ENCODE results near the gene CYTH1.

CYTH1 gene

GRCh38 chr17:78645421-78646295 is 136.4 kb downstream of the CYTH1 start:
- Histone ChIP-seq H3K9me3 (ENCODE audit: control insufficient read depth, low read length) (no peaks in the 10 kb centered on the region), H3K4me3 (ENCODE audit: low read depth, low read length) (no peak overlapping the region), H2AFZ (no peak overlapping the region), H3K4me2 (ENCODE audit: low read length) (no peak overlapping the region), H3K79me2 (no peaks in the 10 kb centered on the region), H3K9ac (no peak overlapping the region), H3K36me3 (ENCODE audit: control insufficient read depth, insufficient read depth, low read length) (no peaks in the 10 kb centered on the region), H3K4me1 (no peaks in the 10 kb centered on the region), H3K27me3 (ENCODE audit: control insufficient read depth, insufficient read depth, low read length) (no peaks in the 10 kb centered on the region), H3K27ac (peak overlapping the region; percentile 58)
- TF ChIP-seq, protein P1, sequence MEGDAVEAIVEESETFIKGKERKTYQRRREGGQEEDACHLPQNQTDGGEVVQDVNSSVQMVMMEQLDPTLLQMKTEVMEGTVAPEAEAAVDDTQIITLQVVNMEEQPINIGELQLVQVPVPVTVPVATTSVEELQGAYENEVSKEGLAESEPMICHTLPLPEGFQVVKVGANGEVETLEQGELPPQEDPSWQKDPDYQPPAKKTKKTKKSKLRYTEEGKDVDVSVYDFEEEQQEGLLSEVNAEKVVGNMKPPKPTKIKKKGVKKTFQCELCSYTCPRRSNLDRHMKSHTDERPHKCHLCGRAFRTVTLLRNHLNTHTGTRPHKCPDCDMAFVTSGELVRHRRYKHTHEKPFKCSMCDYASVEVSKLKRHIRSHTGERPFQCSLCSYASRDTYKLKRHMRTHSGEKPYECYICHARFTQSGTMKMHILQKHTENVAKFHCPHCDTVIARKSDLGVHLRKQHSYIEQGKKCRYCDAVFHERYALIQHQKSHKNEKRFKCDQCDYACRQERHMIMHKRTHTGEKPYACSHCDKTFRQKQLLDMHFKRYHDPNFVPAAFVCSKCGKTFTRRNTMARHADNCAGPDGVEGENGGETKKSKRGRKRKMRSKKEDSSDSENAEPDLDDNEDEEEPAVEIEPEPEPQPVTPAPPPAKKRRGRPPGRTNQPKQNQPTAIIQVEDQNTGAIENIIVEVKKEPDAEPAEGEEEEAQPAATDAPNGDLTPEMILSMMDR (IDR thresholded peaks at IDR 0.05), result no peak

- Histone ChIP-seq H3K36me3 (ENCODE audit: control insufficient read depth, insufficient read depth, low read length) (no peaks in the 10 kb centered on the region), H3K4me1 (no peaks in the 10 kb centered on the region), H3K79me2 (no peaks in the 10 kb centered on the region), H3K4me3 (ENCODE audit: low read depth, low read length) (no peak overlapping the region), H3K4me2 (ENCODE audit: low read length) (no peak overlapping the region), H2AFZ (no peak overlapping the region), H3K27ac (peak overlapping the region; percentile 44), H3K9ac (no peak overlapping the region), H3K27me3 (ENCODE audit: control insufficient read depth, insufficient read depth, low read length) (no peaks in the 10 kb centered on the region), H3K9me3 (ENCODE audit: control insufficient read depth, low read length) (no peaks in the 10 kb centered on the region)
- TF ChIP-seq, protein P1 (IDR thresholded peaks at IDR 0.05), result no peak
These were observed 137.1 kb downstream of the CYTH1 start for GRCh38 chr17:78644931-78645351.

GRCh38 chr17:78644224-78644623 is 137.8 kb downstream of the CYTH1 start:
- no peak overlapping the region for H3K4me3 ChIP-seq (ENCODE audit: low read depth, low read length)
- no peak overlapping the region for H3K27ac ChIP-seq
- no peak overlapping the region for H2AFZ ChIP-seq
- no peaks in the 10 kb centered on the region for H3K27me3 ChIP-seq (ENCODE audit: control insufficient read depth, insufficient read depth, low read length)
- no peaks in the 10 kb centered on the region for H3K4me1 ChIP-seq
- no peaks in the 10 kb centered on the region for H3K79me2 ChIP-seq
- H3K36me3 ChIP-seq (ENCODE audit: control insufficient read depth, insufficient read depth, low read length), result no peaks in the 10 kb centered on the region
- TF ChIP-seq, protein P1 (IDR thresholded peaks at IDR 0.05), result no peak
- no peak overlapping the region for H3K4me2 ChIP-seq (ENCODE audit: low read length)
- no peak overlapping the region for H3K9ac ChIP-seq
- no peaks in the 10 kb centered on the region for H3K9me3 ChIP-seq (ENCODE audit: control insufficient read depth, low read length)

GRCh38 chr17:78643326-78643725 is 138.7 kb downstream of the CYTH1 start:
- H3K79me2 ChIP-seq, result no peaks in the 10 kb centered on the region
- no peak overlapping the region for H3K4me2 ChIP-seq (ENCODE audit: low read length)
- H3K4me1 ChIP-seq, result no peaks in the 10 kb centered on the region
- no peak overlapping the region for H2AFZ ChIP-seq
- no peaks in the 10 kb centered on the region for H3K36me3 ChIP-seq (ENCODE audit: control insufficient read depth, insufficient read depth, low read length)
- H3K27me3 ChIP-seq (ENCODE audit: control insufficient read depth, insufficient read depth, low read length), result no peaks in the 10 kb centered on the region
- TF ChIP-seq, protein P1 (IDR thresholded peaks at IDR 0.05), result no peak
- H3K4me3 ChIP-seq (ENCODE audit: low read depth, low read length), result no peak overlapping the region
- H3K27ac ChIP-seq, result no peak overlapping the region
- H3K9me3 ChIP-seq (ENCODE audit: control insufficient read depth, low read length), result no peaks in the 10 kb centered on the region
- no peak overlapping the region for H3K9ac ChIP-seq

DNA sequence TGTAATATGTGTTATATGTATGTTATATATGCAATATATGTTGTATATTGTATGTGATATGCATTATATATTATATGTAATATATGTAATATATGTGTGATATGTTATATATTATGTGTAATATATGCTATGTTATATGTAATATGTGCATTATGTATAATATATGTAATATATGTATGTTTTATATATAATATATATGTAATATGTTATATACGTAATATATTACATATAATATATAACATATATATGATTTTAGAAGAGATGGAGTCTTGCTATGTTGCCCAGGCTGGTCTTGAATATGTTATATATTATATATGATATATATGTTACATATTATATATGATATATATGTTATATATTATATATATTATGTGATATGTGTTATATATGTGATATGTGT is 139.4 kb downstream of the CYTH1 start:
- H3K9ac ChIP-seq, result no peak overlapping the region
- no peaks in the 10 kb centered on the region for H3K79me2 ChIP-seq
- no peak overlapping the region for H3K27ac ChIP-seq
- H3K27me3 ChIP-seq (ENCODE audit: control insufficient read depth, insufficient read depth, low read length), result no peaks in the 10 kb centered on the region
- no peaks in the 10 kb centered on the region for H3K4me1 ChIP-seq
- H2AFZ ChIP-seq, result no peak overlapping the region
- TF ChIP-seq, protein P1 (IDR thresholded peaks at IDR 0.05), result no peak
- H3K36me3 ChIP-seq (ENCODE audit: control insufficient read depth, insufficient read depth, low read length), result no peaks in the 10 kb centered on the region
- no peak overlapping the region for H3K4me3 ChIP-seq (ENCODE audit: low read depth, low read length)
- H3K9me3 ChIP-seq (ENCODE audit: control insufficient read depth, low read length), result no peaks in the 10 kb centered on the region
- no peak overlapping the region for H3K4me2 ChIP-seq (ENCODE audit: low read length)

Data from parathyroid adenoma (tissue), 2 donors.